Neutrophil (primary cell): ENCODE data around the gene ALDH3A2.
"Not testable (repeated sequence)": the region's sequence is repeated elsewhere in the genome, so short reads cannot be mapped to it uniquely, and the experiment has no call there.

ENCODE experiments used
- H3K27ac ChIP-seq: fragments of 200-600 bp; sonication (generic); 2 replicates; pipeline ENCODE4 v1.5.1; 2016; ENCODE audit warnings: mild to moderate bottlenecking, moderate library complexity
- H3K27me3 ChIP-seq: fragments of 200-600 bp; sonication (generic); 2 replicates; pipeline ENCODE4 v1.6.0; 2016; ENCODE audit warnings: mild to moderate bottlenecking
- H3K36me3 ChIP-seq: fragments of 200-600 bp; sonication (generic); 2 replicates; pipeline ENCODE4 v1.5.1; 2017
- H3K4me1 ChIP-seq, 2 experiments: fragments of 200-600 bp in 1 of 2; sonication (generic) in 1 of 2; 1 replicate in 1 of 2; 2 replicates in 1 of 2; pipeline versions ENCODE4 v1.5.1 to v1.6.1; 2013 to 2016; ENCODE audit warnings: low read depth in 1 of 2, low read length in 1 of 2, mild to moderate bottlenecking in 1 of 2, moderate library complexity in 1 of 2; ENCODE audit not compliant: control insufficient read depth in 1 of 2, insufficient read depth in 1 of 2
- H3K4me3 ChIP-seq, 2 experiments: fragments of 200-600 bp in 1 of 2; sonication (generic) in 1 of 2; 1 replicate in 1 of 2; 2 replicates in 1 of 2; pipeline ENCODE4 v1.5.1; 2013 to 2016; ENCODE audit warnings: low read depth in 1 of 2, low read length in 1 of 2, mild to moderate bottlenecking in 1 of 2, moderate library complexity in 1 of 2
- H3K9me3 ChIP-seq: fragments of 200-600 bp; sonication (generic); 2 replicates; pipeline ENCODE4 v1.5.1; 2016
- CTCF ChIP-seq: fragments of 200-600 bp; sonication (generic); IDR thresholded peaks from 2 replicates; pipeline ENCODE4 v1.5.1; 2016; ENCODE audit warnings: antibody characterized with exemption

Gene ALDH3A2

GRCh38 chr17:19664136-19664820 is 15.7 kb downstream of the ALDH3A2 start:
- no peaks in the 10 kb centered on the region for H3K9me3 ChIP-seq
- H3K4me3 ChIP-seq, result no peak overlapping the region
- no peaks in the 10 kb centered on the region for H3K4me1 ChIP-seq
- peaks cover 62% of the 10 kb centered on the region for H3K36me3 ChIP-seq
- no peak overlapping the region for H3K27ac ChIP-seq
- no peaks in the 10 kb centered on the region for H3K27me3 ChIP-seq
- TF ChIP-seq CTCF, result no peak

- Histone ChIP-seq H3K4me1 (no peaks in the 10 kb centered on the region), H3K4me3 (no peak overlapping the region), H3K27ac (no peak overlapping the region), H3K9me3 (no peaks in the 10 kb centered on the region), H3K27me3 (no peaks in the 10 kb centered on the region), H3K36me3 (peaks cover 66% of the 10 kb centered on the region)
- TF ChIP-seq CTCF, result no peak
These were observed 16.2 kb downstream of the ALDH3A2 start for GRCh38 chr17:19664821-19665181.

GRCh38 chr17:19669680-19670079 is 21.1 kb downstream of the ALDH3A2 start:
- peaks cover 63% of the 10 kb centered on the region for H3K36me3 ChIP-seq
- not testable (repeated sequence) for H3K4me1 ChIP-seq, H3K27me3 ChIP-seq, H3K9me3 ChIP-seq, H3K27ac ChIP-seq, H3K4me3 ChIP-seq

GRCh38 chr17:19670908-19671307 is 22.4 kb downstream of the ALDH3A2 start:
- TF ChIP-seq CTCF, result no peak
- H3K4me1 ChIP-seq, result no peaks in the 10 kb centered on the region
- no peak overlapping the region for H3K27ac ChIP-seq

GRCh38 chr17:19671433-19671832 is 22.9 kb downstream of the ALDH3A2 start:
- Histone ChIP-seq H3K27me3 (no peaks in the 10 kb centered on the region), H3K36me3 (peaks cover 58% of the 10 kb centered on the region), H3K27ac (no peak overlapping the region), H3K9me3 (no peaks in the 10 kb centered on the region), H3K4me3 (no peak overlapping the region), H3K4me1 (no peaks in the 10 kb centered on the region)
- no peak for TF ChIP-seq CTCF

More at GRCh38 chr17:19670908-19671307, 22.4 kb downstream of the ALDH3A2 start:
- Histone ChIP-seq H3K27me3 (no peaks in the 10 kb centered on the region), H3K9me3 (no peaks in the 10 kb centered on the region), H3K36me3 (peaks cover 58% of the 10 kb centered on the region), H3K4me3 (no peak overlapping the region)

- Histone ChIP-seq H3K9me3 (no peaks in the 10 kb centered on the region), H3K4me1 (no peaks in the 10 kb centered on the region), H3K27ac (no peak overlapping the region), H3K4me3 (no peak overlapping the region), H3K27me3 (no peaks in the 10 kb centered on the region), H3K36me3 (peaks cover 65% of the 10 kb centered on the region)
- no peak for TF ChIP-seq CTCF
These were observed 23.6 kb downstream of the ALDH3A2 start for GRCh38 chr17:19672009-19672750.
